Measurements from ENCODE around the gene CARS1. TPM values are rescaled to one million over a fixed set of nuclear protein-coding genes. Genes with fewer than 3 reads are reported as not detected.
A peak's percentile ranks its signal among the peaks of the same experiment; 100 is the strongest.

CARS1 gene
- total and polyA plus RNA-seq, 9 donors, result 12.5 to 148 (median 17.6) TPM

GRCh38 chr11:3044004-3044403, 13.2 kb downstream of the CARS1 start:
- H3K36me3 ChIP-seq, result no peaks in the 10 kb centered on the region
- no peak overlapping the region for H3K4me3 ChIP-seq
- intact Hi-C loops (cut with DNase I), result loop anchor here in 1 of 4 donors (10.0 kb wide), 1 partner anchor 361 kb away; no protein-coding TSS in a partner anchor
- no peaks in the 10 kb centered on the region for H3K4me1 ChIP-seq (ENCODE audit: insufficient read depth)
- TF ChIP-seq CTCF (IDR thresholded peaks at IDR 0.05) (no peak), EP300 (IDR thresholded peaks at IDR 0.05) (no peak), POLR2A (IDR thresholded peaks at IDR 0.05) (no peak)
- no peak overlapping the region for H3K27ac ChIP-seq
- no peaks in the 10 kb centered on the region for H3K9me3 ChIP-seq
- no peaks in the 10 kb centered on the region for H3K27me3 ChIP-seq
- WGBS, 3 donors, result 61 to 62% (median 62%) methylated on average over 6 of the region's 6 CpGs
- peak in 1 of 5 donors; percentile 21 for DNase-seq

DNA sequence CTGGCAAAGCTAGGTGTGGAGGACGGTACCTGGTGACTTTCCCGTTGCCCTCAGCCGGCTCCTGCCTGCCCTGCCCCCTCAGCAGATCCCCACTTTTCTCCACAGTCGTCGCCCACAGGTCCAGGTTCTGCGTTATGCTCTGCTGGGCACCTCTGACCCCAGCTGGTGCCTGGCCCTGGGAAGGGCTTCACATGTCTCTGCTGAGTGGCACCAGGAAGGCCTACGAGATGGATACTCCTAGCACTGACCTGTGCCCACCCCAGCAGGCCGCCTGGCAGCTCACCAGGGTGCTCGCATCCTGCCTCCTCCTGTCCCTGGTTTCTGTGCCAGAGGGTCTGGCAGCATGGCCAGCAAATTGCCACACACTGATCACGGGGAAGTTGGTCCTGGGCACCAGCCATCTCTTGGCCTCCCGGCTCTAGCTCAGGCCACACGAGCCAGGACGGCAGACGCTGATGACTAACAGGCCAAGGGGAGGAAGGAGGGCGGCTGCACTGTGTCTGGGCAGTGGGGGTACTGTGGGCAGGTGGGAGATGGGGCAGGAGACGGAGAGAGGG, 13.8 kb downstream of the CARS1 start:
- Histone ChIP-seq H3K9me3 (no peaks in the 10 kb centered on the region), H3K36me3 (no peaks in the 10 kb centered on the region), H3K4me1 (ENCODE audit: insufficient read depth) (no peaks in the 10 kb centered on the region), H3K4me3 (no peak overlapping the region), H3K27ac (no peak overlapping the region), H3K27me3 (no peaks in the 10 kb centered on the region)
- TF ChIP-seq POLR2A (IDR thresholded peaks at IDR 0.05) (no peak), CTCF (IDR thresholded peaks at IDR 0.05) (no peak), EP300 (IDR thresholded peaks at IDR 0.05) (no peak)
- 71 to 85% (median 84%) methylated on average over 16 of the region's 16 CpGs for WGBS, 3 donors
- intact Hi-C loops (cut with DNase I), result loop anchor here in 1 of 4 donors (10.0 kb wide), 1 partner anchor 361 kb away; no protein-coding TSS in a partner anchor
- DNase-seq, result peak in 1 of 5 donors; percentile 37

GRCh38 chr11:3042496-3043314, 14.5 kb downstream of the CARS1 start:
- Histone ChIP-seq H3K27ac (no peak overlapping the region), H3K4me3 (no peak overlapping the region), H3K9me3 (no peaks in the 10 kb centered on the region), H3K4me1 (ENCODE audit: insufficient read depth) (no peaks in the 10 kb centered on the region), H3K27me3 (no peaks in the 10 kb centered on the region), H3K36me3 (no peaks in the 10 kb centered on the region)
- no peak for DNase-seq
- WGBS, 3 donors, result 74 to 77% (median 76%) methylated on average over 9 to 11 of the region's 11 CpGs
- TF ChIP-seq POLR2A (IDR thresholded peaks at IDR 0.05) (no peak), CTCF (IDR thresholded peaks at IDR 0.05) (no peak)
- intact Hi-C loops (cut with DNase I), result loop anchor here in 1 of 4 donors (10.0 kb wide), 1 partner anchor 362 kb away; no protein-coding TSS in a partner anchor

- no peak overlapping the region for H3K4me3 ChIP-seq
- H3K9me3 ChIP-seq, result no peaks in the 10 kb centered on the region
- H3K27ac ChIP-seq, result no peak overlapping the region
- WGBS, 3 donors, result 88 to 91% (median 90%) methylated on average over 16 to 17 of the region's 17 CpGs
- no peak for DNase-seq
- H3K36me3 ChIP-seq, result no peaks in the 10 kb centered on the region
- intact Hi-C loops (cut with DNase I), result loop anchor here in 1 of 4 donors (10.0 kb wide), 1 partner anchor 363 kb away; no protein-coding TSS in a partner anchor
- no peaks in the 10 kb centered on the region for H3K4me1 ChIP-seq (ENCODE audit: insufficient read depth)
- no peaks in the 10 kb centered on the region for H3K27me3 ChIP-seq
- no peak for TF ChIP-seq POLR2A (IDR thresholded peaks at IDR 0.05)
- TF ChIP-seq CTCF (IDR thresholded peaks at IDR 0.05), result no peak
- no peak for TF ChIP-seq EP300 (IDR thresholded peaks at IDR 0.05)
Observed at GRCh38 chr11:3041699-3042441, 15.4 kb downstream of the CARS1 start.

All from ovary (tissue), 9 donors.